SKM-1 (cell line): ENCODE results near the gene SCAANT1.
A peak's percentile ranks its signal among the peaks of the same experiment; 100 is the strongest.

Experiments
- DNase-seq: peaks from one replicate; lab custom pipeline; 2025; ENCODE audit not compliant: unreplicated experiment; lab: John Stamatoyannopoulos, UW

SCAANT1 gene

DNA sequence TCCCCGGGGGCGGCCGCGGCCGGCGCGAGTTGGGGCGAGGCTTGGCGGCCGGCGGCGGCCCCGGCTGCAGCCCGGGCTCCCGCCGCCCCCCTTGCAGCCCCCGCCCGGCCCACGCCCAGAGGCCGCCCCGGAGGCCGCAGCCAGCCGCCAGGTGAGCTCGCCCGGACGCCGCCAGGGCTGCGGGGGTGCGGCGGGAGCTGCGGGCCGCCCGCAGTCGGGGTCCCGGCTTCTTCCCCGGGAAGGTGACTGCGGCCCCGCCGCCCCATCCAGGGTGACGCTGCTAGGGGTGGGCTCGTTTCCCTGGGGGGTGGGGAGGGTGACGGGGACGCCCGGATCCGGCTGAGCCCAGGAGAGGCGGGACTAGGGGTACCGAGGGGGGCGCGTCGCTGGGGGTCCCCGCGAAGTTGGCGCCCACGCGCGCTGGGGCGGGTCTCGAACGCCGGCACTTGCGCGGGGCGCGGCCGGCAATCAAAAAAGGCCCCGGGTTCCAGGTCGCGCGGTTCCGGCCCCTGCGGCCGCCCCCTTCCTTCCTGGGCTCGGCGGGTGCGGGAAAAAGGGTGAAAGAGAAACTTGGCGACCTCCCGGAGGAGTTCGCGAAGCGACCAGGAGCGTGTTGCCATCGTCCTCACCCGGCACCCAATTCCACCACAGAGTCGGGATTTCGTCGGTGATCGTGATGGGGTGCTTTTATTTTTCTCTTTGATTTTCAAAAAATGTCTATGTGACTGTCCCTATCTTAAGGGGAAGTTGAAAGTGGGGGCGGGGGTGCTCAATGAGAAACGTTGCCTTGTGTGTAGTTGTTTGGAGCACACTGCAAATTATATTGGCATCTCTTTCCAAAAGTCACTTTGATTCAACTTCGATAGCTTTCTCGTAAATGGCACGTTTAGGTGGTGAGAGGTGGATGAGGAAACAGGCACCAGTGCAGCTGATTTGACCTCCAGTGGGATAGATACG is 47.9 kb downstream of the SCAANT1 start:
- DNase-seq, result peak; percentile 32

GRCh38 chr3:63863150-63864007 is 48.8 kb downstream of the SCAANT1 start, which contains the start of the genes ATXN7 and THOC7:
Gene ATXN7 (plus strand): TSS chr3:63863867. CDS start chr3:63912599, 48,732 bp downstream.
Gene THOC7 (minus strand): TSS chr3:63863805. CDS start chr3:63863790, 15 bp downstream.
- DNase-seq, result no peak

DNA sequence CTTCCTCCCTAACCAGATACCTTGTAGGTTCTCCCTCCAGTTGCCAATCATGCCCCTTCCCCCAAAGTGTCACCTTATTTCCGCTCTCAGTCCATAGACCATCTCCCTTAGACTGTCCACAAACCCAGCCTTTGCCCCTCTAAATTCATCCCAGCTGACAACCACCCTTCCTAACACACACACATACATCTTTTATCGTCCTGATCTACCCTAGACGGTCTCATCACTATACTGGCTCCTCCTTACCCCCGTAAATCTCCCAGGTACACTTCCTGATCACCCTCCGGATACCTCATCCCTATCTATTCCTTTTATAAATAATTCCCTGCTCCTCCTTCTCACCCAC is 49.4 kb downstream of the SCAANT1 start:
- no peak for DNase-seq
